Stimulated activated CD4-positive, alpha-beta T cell treated with anti-CD3 and anti-CD28 coated beads, TNF-alpha, amount 100 ng/mL, for 4 hours (primary cell): ENCODE data around the gene LRRFIP2.
"Not testable (repeated sequence)": the region's sequence is repeated elsewhere in the genome, so short reads cannot be mapped to it uniquely, and the experiment has no call there.

ENCODE experiments used
- DNase-seq, 3 experiments: peaks; one replicate each; pipeline ENCODE4 v3.0.0-alpha.2; 2020; ENCODE audit warnings: low read depth in 3 of 3

Gene LRRFIP2

DNA sequence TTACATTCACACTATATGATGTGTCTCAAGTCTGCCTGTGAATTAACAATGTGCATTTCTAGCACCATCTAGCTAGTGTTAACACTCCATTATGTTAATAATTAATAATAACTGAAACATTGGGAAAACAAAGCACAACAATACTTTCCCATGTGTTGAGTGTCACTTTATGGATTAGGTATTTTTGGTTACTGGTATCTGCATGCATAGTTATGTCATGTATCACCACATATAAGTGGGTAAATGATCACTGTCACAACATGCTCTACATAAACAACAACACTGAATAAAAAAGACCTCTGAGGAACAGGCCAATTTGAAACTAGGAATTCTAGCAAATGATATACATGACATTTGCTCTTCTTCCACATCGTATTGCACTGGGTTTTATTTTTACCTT lies 106.4 kb downstream of the LRRFIP2 start:
- DNase-seq, result no peak

DNA sequence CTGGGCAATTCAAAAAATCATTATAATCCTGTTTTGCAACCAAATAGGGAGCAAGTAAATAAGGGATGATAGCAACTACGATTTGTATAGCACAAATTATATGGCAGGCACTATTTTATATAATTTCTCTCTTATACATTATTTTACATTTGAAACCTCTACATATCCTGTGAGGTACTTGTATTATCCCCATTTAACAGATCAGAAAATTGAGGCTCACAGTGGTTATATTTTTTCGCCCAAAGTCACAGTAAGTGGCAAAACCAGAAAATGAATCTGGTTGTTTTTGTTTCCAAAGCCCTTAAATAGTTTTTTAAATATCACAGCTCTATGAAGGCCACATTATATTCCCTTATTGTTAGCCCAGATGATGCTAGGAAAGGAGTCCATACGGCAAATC lies 106.8 kb downstream of the LRRFIP2 start:
- DNase-seq, result no peak

DNA sequence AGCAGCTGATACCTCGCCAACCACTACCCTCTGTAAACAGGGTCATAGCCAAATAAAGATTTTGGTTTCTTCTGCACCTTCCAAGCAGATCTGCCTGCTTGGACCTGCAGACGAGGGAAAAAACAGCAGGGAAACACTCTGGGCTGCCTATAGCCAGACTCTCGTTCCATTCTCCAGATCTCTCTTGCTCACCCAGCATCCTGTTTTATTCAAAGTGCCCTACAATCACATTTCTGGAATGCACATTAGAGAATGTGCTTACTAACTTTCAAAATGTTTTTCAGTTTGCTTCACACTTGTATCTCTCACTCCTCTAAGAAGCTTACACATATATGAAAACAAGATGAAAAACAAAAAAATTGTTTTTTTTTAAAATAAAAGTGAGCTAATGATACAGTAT lies 109.6 kb downstream of the LRRFIP2 start:
- DNase-seq, result no peak

DNA sequence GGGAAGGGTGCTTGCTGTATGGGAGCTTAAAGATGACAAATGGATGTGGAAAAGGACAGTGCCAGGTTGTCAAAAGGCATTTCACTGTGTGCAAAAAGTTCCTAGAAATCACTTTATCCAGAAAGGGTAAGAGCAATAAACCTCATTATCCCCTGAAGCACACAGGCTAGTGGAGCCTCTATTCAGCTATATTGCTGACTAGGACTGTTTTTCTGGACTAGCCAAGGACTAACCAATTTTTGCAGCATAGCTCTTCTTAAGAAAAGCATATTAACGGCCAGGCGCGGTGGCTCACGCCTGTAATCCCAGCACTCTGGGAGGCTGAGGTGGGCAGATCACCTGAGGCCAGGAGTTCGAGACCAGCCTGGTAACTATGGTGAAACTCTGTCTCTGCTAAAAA lies 116.3 kb downstream of the LRRFIP2 start:
- no peak for DNase-seq

DNA sequence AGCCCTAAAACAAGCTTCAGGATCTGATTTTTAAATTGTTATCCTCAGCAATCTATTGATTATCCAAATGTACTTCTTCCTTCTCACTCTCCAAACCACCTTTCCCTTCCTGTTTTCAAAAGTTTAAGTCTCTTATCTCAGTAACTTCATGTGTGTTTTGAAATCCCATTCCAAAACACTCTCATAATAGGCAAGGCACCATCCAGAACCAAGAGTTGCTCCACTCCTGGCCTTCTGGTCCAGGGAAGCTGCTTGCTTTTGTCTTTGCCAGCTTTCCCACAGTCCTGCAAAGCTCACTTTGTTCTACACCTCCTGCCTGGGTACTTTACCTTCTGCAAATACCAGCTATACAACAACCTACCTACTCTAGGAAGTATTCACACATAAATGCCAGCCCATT lies 117.6 kb downstream of the LRRFIP2 start:
- DNase-seq, result no peak

DNA sequence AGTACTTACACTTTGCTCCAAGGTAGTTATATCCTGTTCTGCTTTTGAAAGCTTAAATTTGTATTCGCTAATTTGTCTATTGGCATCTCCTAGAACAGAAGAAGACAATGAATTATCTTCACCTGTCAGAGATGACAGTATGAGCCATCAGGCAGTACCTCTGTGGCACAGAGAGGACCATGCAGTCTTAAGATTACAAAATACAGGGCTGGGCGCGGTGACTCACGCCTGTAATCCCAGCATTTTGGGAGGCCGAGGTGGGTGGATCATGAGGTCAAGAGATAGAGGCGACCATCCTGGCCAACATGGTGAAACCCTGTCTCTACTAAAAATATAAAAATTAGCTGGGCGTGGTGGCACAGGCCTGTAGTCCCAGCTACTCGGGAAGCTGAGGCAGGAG lies 119.3 kb downstream of the LRRFIP2 start:
- not testable (repeated sequence) for DNase-seq

DNA sequence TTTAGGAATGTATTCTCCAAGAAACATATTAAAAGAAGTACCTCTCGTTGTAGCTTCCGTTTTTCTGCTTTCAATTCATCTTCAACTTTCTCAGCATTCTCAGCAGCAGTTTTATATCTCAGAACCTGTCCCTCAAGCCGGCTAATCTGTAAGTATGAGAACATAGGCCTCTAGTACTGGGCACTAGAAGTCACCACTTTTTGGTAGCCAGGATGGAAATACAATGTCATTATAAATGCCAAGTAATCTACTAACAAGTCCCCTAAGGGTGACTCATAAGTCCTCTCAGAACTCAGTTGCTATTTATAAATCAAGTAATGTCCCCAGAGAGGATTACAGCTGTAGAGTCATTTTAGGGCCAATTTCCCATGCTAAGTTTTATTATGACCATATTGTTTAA lies 120.0 kb downstream of the LRRFIP2 start:
- no peak for DNase-seq

DNA sequence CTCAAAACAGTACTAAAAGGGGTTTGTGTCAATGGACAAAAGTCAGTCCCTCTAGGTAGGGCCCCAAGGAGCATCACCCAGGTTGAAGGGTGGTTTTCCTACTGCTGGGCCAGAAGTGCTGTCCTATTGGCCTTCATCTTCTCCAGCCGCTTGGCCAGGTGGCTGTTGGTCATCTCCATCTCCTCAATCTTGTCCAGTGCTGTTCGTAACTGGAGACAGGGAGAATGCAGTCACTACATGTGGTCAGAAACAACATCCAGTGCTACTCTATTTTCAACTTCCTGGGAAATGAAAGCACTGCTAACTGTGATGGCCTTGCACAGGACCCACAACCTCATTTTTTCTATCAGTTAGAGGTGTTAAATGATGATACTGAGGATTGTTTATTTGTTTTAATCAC lies 120.6 kb downstream of the LRRFIP2 start:
- DNase-seq, result no peak

DNA sequence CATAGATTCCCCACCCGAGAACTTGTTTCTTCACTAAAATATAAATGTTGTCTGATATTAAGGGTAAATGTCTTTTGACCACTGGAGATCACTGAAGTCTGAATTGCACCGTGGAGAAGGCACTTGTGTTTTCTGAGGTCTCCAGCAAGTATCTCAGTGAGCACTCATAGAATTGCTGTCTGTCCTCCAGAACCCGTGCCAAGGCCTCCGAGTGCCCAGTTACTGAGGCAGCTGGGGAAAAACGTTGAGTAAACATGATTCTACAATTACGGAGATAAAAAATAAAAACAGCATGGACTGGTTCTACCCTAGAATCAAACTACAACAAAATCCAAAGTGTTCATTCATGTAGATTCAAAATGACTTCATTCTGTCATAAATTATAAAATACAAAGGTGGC lies 121.0 kb downstream of the LRRFIP2 start:
- no peak for DNase-seq

DNA sequence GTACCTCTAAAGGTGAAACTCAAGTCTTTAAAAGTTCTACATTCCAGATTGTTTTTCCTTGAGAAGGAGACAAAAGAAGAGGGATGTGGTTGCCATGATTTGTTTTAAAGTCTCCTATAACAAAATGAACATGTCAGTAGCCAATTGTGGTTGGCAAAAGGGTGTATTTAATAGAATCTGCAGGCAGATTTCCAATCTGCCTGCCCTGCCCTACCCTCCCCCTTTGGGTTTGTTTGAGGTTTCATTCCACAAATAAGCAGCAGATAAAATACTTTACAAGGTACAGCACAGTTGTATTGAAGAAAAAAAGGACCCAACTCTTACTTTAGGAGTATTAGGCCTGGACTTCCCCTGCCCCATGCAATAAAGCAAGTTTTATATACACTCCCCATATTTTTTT lies 121.5 kb downstream of the LRRFIP2 start:
- no peak for DNase-seq

DNA sequence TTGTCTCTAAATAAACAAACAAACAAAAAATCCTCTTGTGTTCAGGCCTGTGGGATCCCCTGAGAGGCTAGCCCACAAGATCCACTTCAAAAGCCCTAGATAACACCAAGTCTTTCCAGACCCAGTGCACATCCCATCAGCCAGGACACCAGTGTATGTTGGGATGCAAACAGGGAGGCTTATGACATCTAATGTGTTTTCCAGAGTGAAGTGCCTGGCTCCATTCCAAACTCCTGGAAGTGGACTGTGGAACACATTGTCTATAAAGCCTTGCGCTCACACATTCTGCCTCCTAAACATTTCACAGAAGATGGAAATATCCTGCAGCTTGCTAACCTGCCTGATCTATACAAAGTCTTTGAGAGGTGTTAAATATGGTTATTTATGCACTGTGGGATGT lies 124.1 kb downstream of the LRRFIP2 start:
- DNase-seq, result no peak

DNA sequence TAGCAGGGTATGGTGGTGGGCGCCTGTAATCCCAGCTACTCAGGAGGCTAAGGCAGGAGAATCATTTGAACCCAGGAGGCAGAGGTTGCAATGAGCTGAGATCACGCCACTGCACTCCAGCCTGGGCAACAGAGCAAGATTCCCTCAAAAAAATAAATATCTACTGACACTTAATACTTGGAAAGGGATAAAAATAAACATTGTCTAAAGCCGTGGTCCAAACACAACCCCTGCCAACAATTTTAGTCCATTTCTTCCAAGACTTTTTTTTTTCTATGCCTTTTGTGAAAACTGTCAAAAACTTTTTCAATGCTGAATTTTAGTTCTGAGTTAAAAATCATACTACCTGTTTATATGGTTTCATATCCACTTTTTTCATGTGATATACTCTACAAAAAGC lies 131.7 kb downstream of the LRRFIP2 start:
- DNase-seq, result not testable (repeated sequence)

DNA sequence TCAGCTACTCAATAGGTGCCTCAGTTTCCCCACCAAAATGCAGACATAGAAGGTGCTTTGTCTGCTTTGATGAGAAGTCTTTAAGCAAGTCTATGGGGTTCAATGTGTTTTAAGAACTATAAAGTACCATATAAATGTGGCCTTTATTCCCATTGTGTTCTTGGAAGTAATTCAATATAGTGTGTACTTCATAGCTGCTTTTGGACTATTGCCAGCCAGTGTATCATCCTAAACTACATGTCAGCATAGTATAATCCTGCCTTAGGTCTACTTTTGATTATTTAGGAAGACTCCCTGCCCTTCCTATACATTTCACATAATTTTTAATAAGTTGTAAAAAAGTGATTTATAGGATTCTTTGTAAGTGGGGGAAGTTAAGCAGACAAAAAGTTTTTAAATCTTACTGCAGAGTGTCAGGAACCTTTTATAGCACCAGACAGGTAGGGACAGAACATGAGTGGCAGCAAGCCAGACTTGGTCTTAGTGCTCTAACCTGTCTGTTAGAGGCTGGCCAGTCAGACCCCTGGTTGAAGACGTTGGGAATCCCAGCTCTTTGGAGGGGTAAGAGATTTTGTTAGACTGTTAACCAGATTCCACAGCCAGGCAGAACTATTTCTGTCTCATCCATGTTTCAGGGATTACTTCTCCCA lies 132.7 kb downstream of the LRRFIP2 start:
- no peak for DNase-seq

DNA sequence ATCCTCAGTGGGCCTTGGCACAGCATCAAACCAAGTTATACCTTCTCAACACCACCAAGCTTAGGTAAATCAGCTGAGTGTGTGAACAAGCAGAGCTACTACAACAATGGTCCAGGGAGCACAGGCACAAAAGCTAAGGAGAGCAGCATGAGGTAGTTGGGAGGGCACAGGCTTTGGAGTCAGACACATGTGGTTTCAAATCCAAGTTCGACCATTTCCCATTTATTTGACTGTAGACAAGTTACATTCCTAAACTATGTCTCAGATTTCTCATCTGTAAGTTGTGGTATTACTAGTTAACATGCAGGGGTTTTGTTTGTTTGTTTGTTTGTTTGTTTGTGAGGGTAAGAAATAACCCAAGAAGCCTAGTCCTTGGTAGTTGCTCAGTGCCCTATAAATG lies 134.2 kb downstream of the LRRFIP2 start:
- DNase-seq, result no peak

DNA sequence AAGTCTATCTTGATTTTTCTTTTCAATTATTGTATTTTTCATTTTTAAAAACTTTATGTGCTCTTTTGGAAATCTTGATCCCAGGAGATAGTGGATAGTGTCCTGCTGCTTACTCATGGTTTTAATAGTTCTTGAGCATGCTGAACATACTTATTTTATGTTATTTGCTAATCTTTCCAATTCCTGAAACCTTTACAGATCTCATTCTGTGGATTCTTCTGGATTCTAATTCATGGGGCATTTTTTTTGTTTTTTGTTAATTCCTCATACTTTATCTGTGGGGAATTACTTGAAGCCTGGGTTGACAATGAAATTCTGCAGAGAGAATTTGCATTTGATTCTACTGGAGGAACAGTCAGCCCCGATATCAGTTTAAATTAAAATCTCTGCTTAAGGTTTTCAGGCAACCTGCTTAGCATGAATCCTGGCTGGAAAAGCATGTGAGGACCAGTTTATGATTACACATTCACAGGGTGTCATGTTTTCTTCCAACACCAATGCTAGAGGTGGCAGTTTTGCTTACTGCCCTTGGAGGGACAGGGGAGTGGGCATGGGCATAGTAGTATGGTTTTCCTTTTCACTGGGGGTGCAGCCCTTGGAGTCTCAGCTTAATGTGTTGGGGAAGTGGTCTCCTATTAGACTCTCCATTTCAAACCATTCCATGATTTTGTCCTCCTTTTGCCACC lies 135.1 kb downstream of the LRRFIP2 start:
- no peak for DNase-seq

DNA sequence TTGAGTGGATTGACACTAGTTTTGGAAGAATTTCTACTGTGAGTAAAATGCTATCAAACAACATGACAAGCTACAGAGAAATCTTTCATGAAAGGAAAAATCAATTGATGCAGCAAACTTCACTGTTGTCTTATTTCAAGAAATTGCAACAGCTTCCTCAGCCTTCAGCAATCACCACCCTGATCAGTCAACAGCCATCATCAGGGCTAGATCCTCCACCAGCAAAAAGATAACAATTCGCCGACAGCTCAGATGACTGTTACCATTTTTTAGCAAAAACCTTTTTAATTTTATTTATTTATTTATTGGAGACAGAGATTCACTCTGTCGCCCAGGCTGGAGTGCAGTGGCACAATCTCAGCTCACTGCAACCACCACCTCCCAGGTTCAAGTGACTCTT lies 137.0 kb downstream of the LRRFIP2 start:
- DNase-seq, result no peak

DNA sequence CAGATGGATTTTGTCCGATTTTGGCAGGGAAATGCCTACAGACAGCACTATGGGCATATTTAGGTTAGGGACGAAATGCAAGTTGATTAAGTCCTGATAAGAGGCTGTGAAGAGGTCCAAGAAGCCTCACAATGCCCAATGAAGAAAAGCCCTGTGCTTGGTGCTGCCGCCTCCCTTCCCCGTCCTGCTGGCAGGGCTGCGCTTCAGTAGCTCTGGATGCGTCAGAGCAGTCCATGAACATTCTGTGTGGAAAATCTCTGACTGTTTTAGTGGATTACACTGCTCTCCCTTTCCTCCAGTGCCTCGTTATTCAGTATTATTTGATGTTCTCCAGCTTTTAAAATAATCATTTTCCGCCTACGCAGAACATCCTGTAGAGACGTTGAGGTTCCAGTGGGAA lies 141.4 kb downstream of the LRRFIP2 start:
- no peak for DNase-seq

DNA sequence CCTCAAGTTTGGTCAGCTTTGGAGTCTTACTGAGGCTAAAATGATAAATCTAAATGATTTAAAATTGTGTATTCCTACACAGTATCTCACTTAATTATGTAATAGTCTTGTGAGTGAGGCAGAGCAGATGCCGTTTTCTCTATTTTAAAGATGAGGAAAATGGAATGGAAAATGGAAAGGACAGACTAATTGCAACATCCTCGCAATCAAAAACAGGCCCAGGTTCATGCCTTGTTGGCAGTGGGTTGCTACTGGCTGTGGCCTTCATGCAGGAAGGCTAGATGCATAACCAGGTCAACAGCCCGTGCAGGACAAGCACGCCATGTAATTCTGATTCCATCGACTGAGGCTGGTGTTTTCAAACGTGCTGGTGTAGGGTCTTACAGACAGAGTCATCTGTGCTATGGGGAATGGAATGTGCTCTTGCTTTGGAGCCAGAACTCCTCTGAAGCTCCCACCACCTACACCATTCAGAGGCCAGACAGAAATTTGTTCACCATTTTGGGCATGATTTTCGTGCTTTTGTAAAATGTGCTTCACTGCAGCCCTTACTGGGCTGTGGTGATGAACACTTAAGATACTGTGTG lies 143.2 kb downstream of the LRRFIP2 start:
- DNase-seq, result no peak

DNA sequence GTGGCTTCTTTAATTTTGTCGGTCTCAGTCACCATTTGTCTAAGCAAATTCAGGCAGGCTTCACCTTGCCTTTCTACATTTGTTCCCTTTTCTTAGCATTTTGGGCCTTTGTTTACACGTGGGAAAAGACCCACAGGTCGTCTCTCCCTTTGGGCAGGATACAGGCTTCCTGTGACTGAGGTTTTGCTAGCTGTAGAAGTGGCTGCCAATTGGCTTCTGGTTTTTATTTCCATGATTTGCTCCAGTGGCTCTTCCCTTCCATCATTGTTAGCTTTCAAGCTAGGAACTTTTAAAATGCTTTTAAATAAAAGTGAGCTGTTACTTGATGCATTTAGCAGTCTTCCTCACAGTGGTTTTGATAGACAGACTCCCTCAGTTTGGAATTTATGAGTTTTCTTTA lies 143.8 kb downstream of the LRRFIP2 start:
- DNase-seq, result no peak

DNA sequence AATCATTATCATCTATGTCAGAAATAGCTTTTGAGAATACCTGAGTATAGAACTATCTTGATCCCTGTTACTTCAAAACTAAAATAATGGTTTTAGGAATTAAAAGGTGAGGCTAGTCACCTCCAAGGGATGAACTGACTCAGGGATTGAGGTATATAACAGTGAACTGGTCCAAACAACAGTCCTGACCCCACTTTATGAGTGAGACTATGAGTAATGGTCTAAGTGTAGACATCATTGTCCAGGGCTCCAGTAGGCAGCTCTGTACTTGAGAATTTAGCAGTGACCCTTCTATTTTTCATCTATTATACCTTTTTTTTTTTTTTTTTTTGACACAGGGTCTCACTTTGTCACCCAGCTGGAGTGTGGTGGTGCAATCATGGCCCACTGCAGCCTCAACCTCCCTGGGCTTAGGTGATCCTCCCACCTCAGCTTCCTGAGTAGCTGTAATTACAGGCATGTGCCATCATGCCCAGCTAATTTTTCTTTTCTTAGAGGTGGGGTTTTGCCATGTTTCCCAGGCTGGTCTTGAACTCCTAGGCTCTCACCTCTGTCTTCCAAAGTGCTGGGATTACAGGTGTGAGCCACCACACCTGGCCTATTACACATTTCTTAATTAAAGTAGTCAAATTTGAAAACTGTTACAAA lies 144.7 kb downstream of the LRRFIP2 start:
- no peak for DNase-seq

DNA sequence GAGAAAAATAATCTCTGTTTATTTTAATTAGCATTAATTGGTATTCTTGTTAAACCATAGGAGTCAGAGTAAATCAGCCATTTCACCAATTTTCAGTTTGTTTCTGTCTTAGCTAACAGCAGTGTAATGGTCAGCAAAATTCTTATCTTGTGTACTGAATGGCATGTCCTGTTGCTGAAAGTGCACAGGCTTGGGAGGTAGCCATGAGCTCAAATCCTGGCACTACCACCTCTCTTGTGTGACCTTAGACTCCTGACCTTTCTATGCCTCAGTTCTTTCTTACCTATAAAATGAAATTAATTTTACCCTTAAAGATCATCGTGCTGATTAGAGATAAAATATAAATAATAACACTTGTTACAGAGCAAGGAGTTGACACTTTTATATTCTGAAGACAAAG lies 145.3 kb downstream of the LRRFIP2 start:
- no peak for DNase-seq

DNA sequence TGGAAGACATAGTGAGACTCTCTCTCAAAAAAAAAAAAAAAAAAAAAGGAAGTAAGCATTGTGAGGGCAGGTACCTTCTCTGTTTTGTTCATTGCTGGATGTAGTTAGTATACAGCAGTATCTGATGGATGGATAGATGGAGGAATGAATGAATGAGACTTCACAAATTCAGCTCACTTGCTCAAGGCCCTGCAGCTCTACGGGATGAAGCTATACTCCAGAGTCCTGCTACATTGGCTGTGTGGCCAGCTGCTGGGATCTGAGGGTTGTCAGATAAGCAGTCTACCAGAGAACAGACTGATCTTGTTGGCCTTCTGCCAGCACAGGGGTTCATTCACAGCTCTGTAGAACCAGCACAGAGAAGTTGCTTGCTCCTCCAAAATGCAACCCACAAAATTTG lies 146.1 kb downstream of the LRRFIP2 start:
- no peak for DNase-seq

DNA sequence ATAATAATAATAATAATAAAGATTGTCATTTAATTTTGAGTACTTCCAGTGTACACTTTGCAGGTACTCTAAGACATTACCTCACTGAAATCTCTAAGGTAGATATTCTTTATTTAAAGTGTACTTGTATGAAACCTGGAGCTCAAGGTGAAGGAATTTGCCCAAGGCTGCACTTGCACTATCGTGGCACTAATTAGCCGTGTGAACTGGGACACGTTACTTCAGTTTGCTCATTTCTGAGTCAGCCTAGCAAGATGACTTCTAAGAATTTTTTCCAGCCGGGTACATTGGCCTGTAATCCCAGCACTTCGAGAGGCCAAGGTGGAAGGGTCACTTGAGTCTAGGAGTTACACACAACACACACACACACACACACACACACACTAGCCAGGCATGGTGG lies 147.5 kb downstream of the LRRFIP2 start:
- no peak for DNase-seq
